Esophagus muscularis mucosa (tissue), 4 donors: ENCODE measurements around the gene MAMDC2.

Experiments
- CTCF ChIP-seq, 3 experiments: fragments of 200-600 bp in 2 of 3; fragments of 450-650 bp in 1 of 3; sonication (generic) in 2 of 3; IDR thresholded peaks; one replicate each; pipeline ENCODE4 v1.5.1; 2017 to 2019; ENCODE audit warnings: antibody characterized with exemption in 3 of 3, mild to moderate bottlenecking in 2 of 3, moderate library complexity in 1 of 3
- EP300 ChIP-seq: sonication (generic); formaldehyde crosslinking; IDR thresholded peaks from one replicate; pipeline ENCODE4 v1.6.1; 2017; ENCODE audit warnings: antibody characterized with exemption
- POLR2A ChIP-seq: fragments of 450-650 bp; IDR thresholded peaks from one replicate; pipeline ENCODE4 v1.6.1; 2017; ENCODE audit warnings: antibody characterized with exemption, moderate library complexity, mild to moderate bottlenecking, low read depth

- TF ChIP-seq EP300: no peak
- no peak for TF ChIP-seq POLR2A
- no peak for TF ChIP-seq CTCF (IDR thresholded peaks at IDR 0.05)
Observed at GRCh38 chr9:70142101-70142500, 98.5 kb downstream of the MAMDC2 start.
